PC-3 (cell line): ENCODE results near the gene ROS1.

Source experiments
- EZH2 ChIP-seq: fragments of 300-600 bp; sonication (generic); IDR thresholded peaks from one replicate; pipeline ENCODE4 v1.6.1; 2017; ENCODE audit warnings: antibody characterized with exemption, mild to moderate bottlenecking, low read length; ENCODE audit not compliant: unreplicated experiment
- TF ChIP-seq, protein P1 (sequence below): fragments of 300-600 bp; sonication (generic); conservative IDR thresholded peaks from 2 replicates; pipeline ENCODE4 v1.5.1; 2017; ENCODE audit warnings: antibody characterized with exemption, low read depth, mild to moderate bottlenecking, low read length

DNA sequence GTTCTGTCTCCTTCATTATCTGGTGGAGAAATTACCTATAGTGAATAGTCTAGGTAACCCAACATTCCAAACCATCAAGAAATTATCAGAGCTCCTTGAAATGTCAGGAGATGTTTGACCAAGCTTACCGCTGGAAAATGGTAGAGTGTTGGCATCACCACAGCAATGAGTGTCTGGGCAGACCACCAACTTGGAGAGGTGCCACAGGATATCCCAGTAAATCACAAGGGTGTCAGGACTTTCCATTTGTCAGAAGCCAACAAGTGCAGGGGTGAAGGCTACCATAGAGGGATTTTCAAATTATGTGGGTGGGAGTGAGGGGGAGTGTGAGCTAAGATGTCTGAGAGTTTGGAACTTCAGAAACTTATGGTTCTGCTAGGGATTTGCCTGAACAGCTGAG, 87.2 kb downstream of the ROS1 start:
- TF ChIP-seq, protein P1, sequence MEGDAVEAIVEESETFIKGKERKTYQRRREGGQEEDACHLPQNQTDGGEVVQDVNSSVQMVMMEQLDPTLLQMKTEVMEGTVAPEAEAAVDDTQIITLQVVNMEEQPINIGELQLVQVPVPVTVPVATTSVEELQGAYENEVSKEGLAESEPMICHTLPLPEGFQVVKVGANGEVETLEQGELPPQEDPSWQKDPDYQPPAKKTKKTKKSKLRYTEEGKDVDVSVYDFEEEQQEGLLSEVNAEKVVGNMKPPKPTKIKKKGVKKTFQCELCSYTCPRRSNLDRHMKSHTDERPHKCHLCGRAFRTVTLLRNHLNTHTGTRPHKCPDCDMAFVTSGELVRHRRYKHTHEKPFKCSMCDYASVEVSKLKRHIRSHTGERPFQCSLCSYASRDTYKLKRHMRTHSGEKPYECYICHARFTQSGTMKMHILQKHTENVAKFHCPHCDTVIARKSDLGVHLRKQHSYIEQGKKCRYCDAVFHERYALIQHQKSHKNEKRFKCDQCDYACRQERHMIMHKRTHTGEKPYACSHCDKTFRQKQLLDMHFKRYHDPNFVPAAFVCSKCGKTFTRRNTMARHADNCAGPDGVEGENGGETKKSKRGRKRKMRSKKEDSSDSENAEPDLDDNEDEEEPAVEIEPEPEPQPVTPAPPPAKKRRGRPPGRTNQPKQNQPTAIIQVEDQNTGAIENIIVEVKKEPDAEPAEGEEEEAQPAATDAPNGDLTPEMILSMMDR = no peak
- TF ChIP-seq EZH2 = no peak
